OCI-LY1 (cell line): ENCODE measurements around the gene OR11A1.

Experiments
- H2AFZ ChIP-seq: fragments of 200-600 bp; sonication (generic), shearing (Covaris generic); 2 replicates; pipeline ENCODE4 v1.6.0; 2014; ENCODE audit warnings: antibody characterized with exemption, mild to moderate bottlenecking, low read length
- H3F3A ChIP-seq: fragments of 200-600 bp; sonication (generic), shearing (Covaris generic); 2 replicates; pipeline ENCODE4 v1.6.0; 2014; ENCODE audit warnings: mild to moderate bottlenecking, antibody characterized with exemption, low read length, moderate library complexity; ENCODE audit not compliant: insufficient read depth
- H3K27ac ChIP-seq: fragments of 200-600 bp; sonication (generic); 2 replicates; pipeline ENCODE4 v1.5.1; 2014; ENCODE audit warnings: low read length, mixed run types, mild to moderate bottlenecking, low read depth; ENCODE audit not compliant: poor library complexity, severe bottlenecking
- H3K27me3 ChIP-seq: fragments of 200-600 bp; sonication (generic); 2 replicates; pipeline ENCODE4 v1.6.0; 2014; ENCODE audit warnings: antibody characterized with exemption, mild to moderate bottlenecking, low read length, moderate library complexity; ENCODE audit not compliant: insufficient read depth
- H3K36me3 ChIP-seq: fragments of 200-600 bp; sonication (generic); 2 replicates; pipeline ENCODE4 v1.6.1; 2014; ENCODE audit warnings: mild to moderate bottlenecking, antibody characterized with exemption, low read length, moderate library complexity, mixed read lengths; ENCODE audit not compliant: insufficient read depth
- H3K4me1 ChIP-seq: fragments of 200-600 bp; sonication (generic); 2 replicates; pipeline ENCODE4 v1.5.1; 2014; ENCODE audit warnings: mild to moderate bottlenecking, low read length, moderate library complexity; ENCODE audit not compliant: insufficient read depth, severe bottlenecking
- H3K4me2 ChIP-seq: fragments of 200-600 bp; sonication (generic), shearing (Covaris generic); 2 replicates; pipeline ENCODE4 v1.6.1; 2014; ENCODE audit warnings: low read length
- H3K4me3 ChIP-seq: fragments of 200-600 bp; sonication (generic); 2 replicates; pipeline ENCODE4 v1.5.1; 2014; ENCODE audit warnings: low read length, low read depth, mild to moderate bottlenecking, mixed read lengths; ENCODE audit not compliant: poor library complexity, severe bottlenecking
- H3K79me2 ChIP-seq: fragments of 200-600 bp; shearing (Covaris generic); 2 replicates; pipeline ENCODE4 v1.6.1; 2016; ENCODE audit warnings: mixed run types, low read length, mixed read lengths; ENCODE audit not compliant: insufficient read depth
- H3K9ac ChIP-seq: fragments of 200-600 bp; sonication (generic), shearing (Covaris generic); 2 replicates; pipeline ENCODE4 v1.6.1; 2014; ENCODE audit warnings: mild to moderate bottlenecking, low read length, mixed read lengths
- H3K9me2 ChIP-seq: fragments of 200-600 bp; sonication (generic), shearing (Covaris generic); 2 replicates; pipeline ENCODE4 v1.6.1; 2014; ENCODE audit warnings: low read depth, mild to moderate bottlenecking, low read length, mixed read lengths
- H3K9me3 ChIP-seq: fragments of 200-600 bp; shearing (Covaris generic); 2 replicates; pipeline ENCODE4 v1.6.1; 2014; ENCODE audit warnings: low read length, mixed read lengths
- H4K20me1 ChIP-seq: fragments of 200-600 bp; sonication (generic), shearing (Covaris generic); 2 replicates; pipeline ENCODE4 v1.6.0; 2016; ENCODE audit warnings: mild to moderate bottlenecking, low read length; ENCODE audit not compliant: insufficient read depth
- CTCF ChIP-seq: fragments of 200-600 bp; sonication (generic), shearing (Covaris generic); IDR thresholded peaks from 2 replicates; pipeline ENCODE4 v1.5.1; 2017; ENCODE audit warnings: mild to moderate bottlenecking, antibody characterized with exemption, low read length, moderate library complexity, mixed read lengths
- EZH2 ChIP-seq: fragments of 200-600 bp; sonication (generic), shearing (Covaris generic); IDR thresholded peaks from 2 replicates; pipeline ENCODE4 v1.8.0; 2017; ENCODE audit warnings: borderline replicate concordance, mixed run types, mild to moderate bottlenecking, antibody characterized with exemption, low read length, moderate library complexity, mixed read lengths

OR11A1 gene

GRCh38 chr6:29456971-29457370 lies at the start of gene OR11A1, which contains the start of gene OR2H1:
Gene OR11A1 (minus strand): TSS chr6:29457071. CDS start chr6:29427641, 29,430 bp downstream.
Gene OR2H1 (plus strand): TSS chr6:29457155. CDS start chr6:29461770, 4,615 bp downstream.
- Histone ChIP-seq H4K20me1 (no peaks in the 10 kb centered on the region), H3K4me2 (no peak within 1 kb of the TSS), H3K27ac (no peak within 1 kb of the TSS), H2AFZ (no peak within 1 kb of the TSS), H3F3A (no peaks in the 10 kb centered on the region), H3K27me3 (no peaks in the 10 kb centered on the region), H3K9me2 (no peaks in the 10 kb centered on the region; the same call in 1 of the 2 replicates), H3K4me1 (no peaks in the 10 kb centered on the region), H3K79me2 (no peaks in the 10 kb centered on the region), H3K4me3 (no peak within 1 kb of the TSS), H3K9ac (no peak within 1 kb of the TSS), H3K36me3 (no peaks in the 10 kb centered on the region), H3K9me3 (no peaks in the 10 kb centered on the region)
- TF ChIP-seq EZH2 (no peak), CTCF (no peak)

GRCh38 chr6:29506446-29507067 lies 49.7 kb upstream of the OR11A1 start:
- H3K79me2 ChIP-seq: no peaks in the 10 kb centered on the region
- H3K9me2 ChIP-seq: no peaks in the 10 kb centered on the region
- no peaks in the 10 kb centered on the region for H3K4me1 ChIP-seq
- no peak overlapping the region for H3K27ac ChIP-seq
- H4K20me1 ChIP-seq: no peaks in the 10 kb centered on the region
- H2AFZ ChIP-seq: no peak overlapping the region
- no peak overlapping the region for H3K4me2 ChIP-seq
- H3K9me3 ChIP-seq: no peaks in the 10 kb centered on the region
- H3K9ac ChIP-seq: no peak overlapping the region
- TF ChIP-seq EZH2 (no peak), CTCF (no peak)
- H3F3A ChIP-seq: no peaks in the 10 kb centered on the region
- no peak overlapping the region for H3K4me3 ChIP-seq
- H3K36me3 ChIP-seq: no peaks in the 10 kb centered on the region
- no peaks in the 10 kb centered on the region for H3K27me3 ChIP-seq

GRCh38 chr6:29505808-29506207 lies 48.9 kb upstream of the OR11A1 start:
- Histone ChIP-seq H3K79me2 (no peaks in the 10 kb centered on the region), H3K4me2 (no peak overlapping the region), H3K27me3 (no peaks in the 10 kb centered on the region), H4K20me1 (no peaks in the 10 kb centered on the region), H3K4me1 (no peaks in the 10 kb centered on the region), H3K9me2 (no peaks in the 10 kb centered on the region), H3K4me3 (no peak overlapping the region), H3K27ac (no peak overlapping the region), H3K9ac (no peak overlapping the region), H3F3A (no peaks in the 10 kb centered on the region), H3K36me3 (no peaks in the 10 kb centered on the region), H3K9me3 (no peaks in the 10 kb centered on the region), H2AFZ (no peak overlapping the region)
- TF ChIP-seq EZH2 (no peak), CTCF (no peak)
